Muscle of leg (tissue), 16 donors: ENCODE results near the gene EIF2S3. TPM values are rescaled to one million over a fixed set of nuclear protein-coding genes. Genes with fewer than 3 reads are reported as not detected.

Source experiments
- DNase-seq: peaks from one replicate; pipeline ENCODE4 v3.0.0; 2013
- H3K27ac ChIP-seq: one replicate; pipeline ENCODE4 v1.5.1; 2013; ENCODE audit warnings: mild to moderate bottlenecking, low read length, control low read depth
- H3K27me3 ChIP-seq: one replicate; pipeline ENCODE4 v1.6.1; 2013; ENCODE audit warnings: low read length; ENCODE audit not compliant: control insufficient read depth, insufficient read depth
- H3K36me3 ChIP-seq: one replicate; pipeline ENCODE4 v1.6.1; 2013; ENCODE audit warnings: low read length; ENCODE audit not compliant: control insufficient read depth, insufficient read depth
- H3K4me1 ChIP-seq: one replicate; pipeline ENCODE4 v1.6.1; 2013; ENCODE audit warnings: low read length; ENCODE audit not compliant: control insufficient read depth, insufficient read depth
- H3K4me3 ChIP-seq: one replicate; pipeline ENCODE4 v1.5.1; 2013; ENCODE audit warnings: low read length, control low read depth
- H3K9me3 ChIP-seq: replicated peaks from 2 replicates; pipeline ENCODE4 v1.6.1; 2013; ENCODE audit warnings: low read depth, low read length; ENCODE audit not compliant: control insufficient read depth
- WGBS: methylation state at CpG from one replicate; pipeline ENCODE4 v1.1.5; 2013; ENCODE audit warnings: missing lambda C conversion rate; ENCODE audit not compliant: insufficient coverage; 5-methylcytosine and 5-hydroxymethylcytosine counted together
- long read RNA-seq, 11 donors: transcript quantifications; one replicate each; lab custom pipeline, GENCODE V29; 2026
- polyA plus RNA-seq, 8 donors: library from polyadenylated mRNA; unstranded; fragments of 120-200 nt; gene quantifications; one replicate each; pipeline versions ENCODE4 v1.2.1 to v1.2.3, GENCODE V29; 2013; ENCODE audit warnings: inconsistent platforms in 1 of 8, low replicate concordance in 1 of 8; ENCODE audit not compliant: insufficient read length in 8 of 8, insufficient read depth in 1 of 8
- total RNA-seq: library from RNA; stranded (reverse); fragments of 120-200 nt; gene quantifications from one replicate; pipeline ENCODE4 v1.2.4, GENCODE V29; 2013

EIF2S3 gene
- 144 TPM for total RNA-seq
- polyA plus RNA-seq = 100 to 1,000 TPM; 105 to 142 (median 115) TPM
- long read RNA-seq, donor 1, transcript EIF2S3-201 (12 exons, 2,858 nt) = major isoform, 14 of 15 reads
- long read RNA-seq, donor 1, partial matches to known transcripts = 0 of 15 reads
- long read RNA-seq, donor 1, other reads (novel, unspliced or antisense) = 0 of 15 reads
- long read RNA-seq, donor 2, transcript EIF2S3-201 (12 exons, 2,858 nt) = major isoform, 7 of 7 reads
- long read RNA-seq, donor 2, partial matches to known transcripts = 0 of 7 reads
- long read RNA-seq, donor 2, other reads (novel, unspliced or antisense) = 0 of 7 reads
- long read RNA-seq, donor 3, transcript EIF2S3-201 (12 exons, 2,858 nt) = major isoform, 23 of 25 reads
- long read RNA-seq, donor 3, partial matches to known transcripts = 0 of 25 reads
- long read RNA-seq, donor 3, other reads (novel, unspliced or antisense) = 0 of 25 reads
- long read RNA-seq, donor 4, transcript EIF2S3-201 (12 exons, 2,858 nt) = major isoform, 12 of 12 reads
- long read RNA-seq, donor 4, partial matches to known transcripts = 0 of 12 reads
- long read RNA-seq, donor 4, other reads (novel, unspliced or antisense) = 0 of 12 reads
- long read RNA-seq, donor 5, transcript EIF2S3-201 (12 exons, 2,858 nt) = major isoform, 35 of 55 reads
- long read RNA-seq, donor 5, partial matches to known transcripts = 19 of 55 reads
- long read RNA-seq, donor 5, other reads (novel, unspliced or antisense) = 0 of 55 reads
- long read RNA-seq, donor 6, transcript EIF2S3-201 (12 exons, 2,858 nt) = major isoform, 37 of 60 reads
- long read RNA-seq, donor 6, partial matches to known transcripts = 21 of 60 reads
- long read RNA-seq, donor 6, other reads (novel, unspliced or antisense) = 0 of 60 reads
- long read RNA-seq, donor 7, transcript EIF2S3-201 (12 exons, 2,858 nt) = major isoform, 26 of 32 reads
- long read RNA-seq, donor 7, partial matches to known transcripts = 6 of 32 reads
- long read RNA-seq, donor 7, other reads (novel, unspliced or antisense) = 0 of 32 reads
- long read RNA-seq, donor 8, transcript EIF2S3-201 (12 exons, 2,858 nt) = major isoform, 25 of 31 reads
- long read RNA-seq, donor 8, partial matches to known transcripts = 6 of 31 reads
- long read RNA-seq, donor 8, other reads (novel, unspliced or antisense) = 0 of 31 reads
- long read RNA-seq, donor 9, transcript EIF2S3-201 (12 exons, 2,858 nt) = major isoform, 20 of 21 reads
- long read RNA-seq, donor 9, partial matches to known transcripts = 0 of 21 reads
- long read RNA-seq, donor 9, other reads (novel, unspliced or antisense) = 0 of 21 reads
- long read RNA-seq, donor 10, transcript EIF2S3-201 (12 exons, 2,858 nt) = major isoform, 29 of 62 reads
- long read RNA-seq, donor 10, partial matches to known transcripts = 30 of 62 reads
- long read RNA-seq, donor 10, other reads (novel, unspliced or antisense) = 0 of 62 reads
- long read RNA-seq, donor 11, transcript EIF2S3-201 (12 exons, 2,858 nt) = major isoform, 26 of 26 reads
- long read RNA-seq, donor 11, partial matches to known transcripts = 0 of 26 reads
- long read RNA-seq, donor 11, other reads (novel, unspliced or antisense) = 0 of 26 reads

- WGBS = under 1% methylated on average over 50 of the region's 57 CpGs
- Histone ChIP-seq H3K27ac (peak within 1 kb of the TSS; percentile 98), H3K36me3 (peaks cover 13% of the 10 kb centered on the region), H3K9me3 (no peaks in the 10 kb centered on the region), H3K4me1 (peaks cover 4% of the 10 kb centered on the region), H3K4me3 (peak within 1 kb of the TSS; percentile 94), H3K27me3 (peaks cover 14% of the 10 kb centered on the region)
- peak; percentile 99 for DNase-seq
These were observed at the start of gene EIF2S3 for GRCh38 chrX:24054182-24055042. Gene EIF2S3 (plus strand): TSS chrX:24054956. CDS start chrX:24054969, 13 bp downstream.

- Histone ChIP-seq H3K27ac (no peak overlapping the region), H3K9me3 (no peaks in the 10 kb centered on the region), H3K27me3 (peaks cover 34% of the 10 kb centered on the region), H3K4me3 (no peak overlapping the region), H3K4me1 (no peaks in the 10 kb centered on the region), H3K36me3 (no peaks in the 10 kb centered on the region)
- DNase-seq = no peak
- no CpG with 5 or more reads among the region's 1 CpG for WGBS
These were observed 49.7 kb upstream of the EIF2S3 start for GRCh38 chrX:24005028-24005427.

GRCh38 chrX:24005867-24006266, 48.9 kb upstream of the EIF2S3 start:
- Histone ChIP-seq H3K27me3 (peaks cover 39% of the 10 kb centered on the region), H3K27ac (no peak overlapping the region), H3K36me3 (no peaks in the 10 kb centered on the region), H3K4me3 (no peak overlapping the region), H3K4me1 (no peaks in the 10 kb centered on the region), H3K9me3 (no peaks in the 10 kb centered on the region)
- no peak for DNase-seq
- WGBS = 92% methylated on average over 9 of the region's 9 CpGs

GRCh38 chrX:24012266-24012665, 42.5 kb upstream of the EIF2S3 start:
- DNase-seq = no peak
- Histone ChIP-seq H3K27ac (no peak overlapping the region), H3K9me3 (no peaks in the 10 kb centered on the region), H3K4me1 (no peaks in the 10 kb centered on the region), H3K4me3 (no peak overlapping the region), H3K36me3 (no peaks in the 10 kb centered on the region), H3K27me3 (peaks cover 46% of the 10 kb centered on the region)
- WGBS = 100% methylated on average over 1 of the region's 1 CpG

- H3K27me3 ChIP-seq = peaks cover 53% of the 10 kb centered on the region
- no peak for DNase-seq
- no peaks in the 10 kb centered on the region for H3K9me3 ChIP-seq
- WGBS = 55% methylated on average over 4 of the region's 5 CpGs
- H3K36me3 ChIP-seq = no peaks in the 10 kb centered on the region
- no peak overlapping the region for H3K4me3 ChIP-seq
- no peaks in the 10 kb centered on the region for H3K4me1 ChIP-seq
- H3K27ac ChIP-seq = no peak overlapping the region
These were observed 40.3 kb upstream of the EIF2S3 start for GRCh38 chrX:24014388-24015018.

GRCh38 chrX:24017674-24018073, 37.1 kb upstream of the EIF2S3 start:
- H3K9me3 ChIP-seq = no peaks in the 10 kb centered on the region
- H3K27me3 ChIP-seq = peaks cover 48% of the 10 kb centered on the region
- no peak overlapping the region for H3K4me3 ChIP-seq
- no peak for DNase-seq
- H3K36me3 ChIP-seq = no peaks in the 10 kb centered on the region
- 89% methylated on average over 2 of the region's 9 CpGs for WGBS
- no peaks in the 10 kb centered on the region for H3K4me1 ChIP-seq
- H3K27ac ChIP-seq = no peak overlapping the region

GRCh38 chrX:24018809-24019208, 35.9 kb upstream of the EIF2S3 start:
- H3K27me3 ChIP-seq = peaks cover 44% of the 10 kb centered on the region
- no peak overlapping the region for H3K27ac ChIP-seq
- WGBS = no CpG with 5 or more reads among the region's 4 CpGs
- H3K4me1 ChIP-seq = no peaks in the 10 kb centered on the region
- no peak overlapping the region for H3K4me3 ChIP-seq
- no peaks in the 10 kb centered on the region for H3K36me3 ChIP-seq
- no peak for DNase-seq
- no peaks in the 10 kb centered on the region for H3K9me3 ChIP-seq

GRCh38 chrX:24019448-24019847, 35.3 kb upstream of the EIF2S3 start:
- DNase-seq = peak; percentile 15
- Histone ChIP-seq H3K9me3 (no peaks in the 10 kb centered on the region), H3K27me3 (peaks cover 44% of the 10 kb centered on the region), H3K4me3 (no peak overlapping the region), H3K4me1 (no peaks in the 10 kb centered on the region), H3K27ac (no peak overlapping the region), H3K36me3 (no peaks in the 10 kb centered on the region)
- no CpG with 5 or more reads among the region's 7 CpGs for WGBS
